Choroid plexus epithelial cell (primary cell): Measurements from ENCODE around the gene UNC5C.

Experiments used
- DNase-seq: peaks from one replicate; pipeline ENCODE4 v3.0.0-alpha.2; 2010; ENCODE audit warnings: low read depth
- H3K4me3 ChIP-seq: 2 replicates; pipeline ENCODE4 v1.5.1; 2011; ENCODE audit warnings: low read depth, mild to moderate bottlenecking, control low read depth, low read length, moderate library complexity
- TF ChIP-seq, protein P1 (sequence below): conservative IDR thresholded peaks from 2 replicates; pipeline ENCODE4 v1.5.1; 2011; ENCODE audit warnings: low read depth, mild to moderate bottlenecking, control low read depth, inconsistent platforms, low read length, moderate library complexity

Gene UNC5C

DNA sequence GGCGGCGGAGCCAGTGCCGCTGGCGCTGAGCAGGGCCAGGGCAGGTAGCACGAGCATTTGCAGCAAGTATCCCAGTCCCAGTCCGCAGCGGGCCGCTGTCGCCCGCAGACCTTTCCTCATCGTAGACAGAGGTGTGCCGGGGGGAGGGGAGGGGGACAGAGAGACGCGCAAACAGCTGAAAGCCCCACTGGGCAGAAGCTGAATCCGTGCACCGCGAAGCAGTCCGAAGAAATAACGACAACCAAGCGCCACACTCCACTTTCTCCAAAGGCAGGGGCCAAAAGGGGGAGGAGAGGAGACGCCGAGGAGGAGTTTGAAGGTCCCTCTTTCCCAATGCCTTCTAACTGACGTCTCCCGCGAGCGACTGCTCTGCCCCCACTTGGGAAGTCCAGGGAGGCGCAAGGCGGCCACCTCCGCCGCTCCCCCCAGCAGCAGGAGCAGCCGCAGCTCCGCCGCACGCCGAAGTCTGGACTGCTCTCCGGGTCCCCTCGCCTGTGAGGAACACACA is at the start of gene UNC5C:
TSS of gene UNC5C (minus strand) at position 236 of the 508 bp plus-strand sequence.
- DNase-seq: peak; percentile 38
- peak within 1 kb of the TSS; percentile 65 for H3K4me3 ChIP-seq
- TF ChIP-seq, protein P1, sequence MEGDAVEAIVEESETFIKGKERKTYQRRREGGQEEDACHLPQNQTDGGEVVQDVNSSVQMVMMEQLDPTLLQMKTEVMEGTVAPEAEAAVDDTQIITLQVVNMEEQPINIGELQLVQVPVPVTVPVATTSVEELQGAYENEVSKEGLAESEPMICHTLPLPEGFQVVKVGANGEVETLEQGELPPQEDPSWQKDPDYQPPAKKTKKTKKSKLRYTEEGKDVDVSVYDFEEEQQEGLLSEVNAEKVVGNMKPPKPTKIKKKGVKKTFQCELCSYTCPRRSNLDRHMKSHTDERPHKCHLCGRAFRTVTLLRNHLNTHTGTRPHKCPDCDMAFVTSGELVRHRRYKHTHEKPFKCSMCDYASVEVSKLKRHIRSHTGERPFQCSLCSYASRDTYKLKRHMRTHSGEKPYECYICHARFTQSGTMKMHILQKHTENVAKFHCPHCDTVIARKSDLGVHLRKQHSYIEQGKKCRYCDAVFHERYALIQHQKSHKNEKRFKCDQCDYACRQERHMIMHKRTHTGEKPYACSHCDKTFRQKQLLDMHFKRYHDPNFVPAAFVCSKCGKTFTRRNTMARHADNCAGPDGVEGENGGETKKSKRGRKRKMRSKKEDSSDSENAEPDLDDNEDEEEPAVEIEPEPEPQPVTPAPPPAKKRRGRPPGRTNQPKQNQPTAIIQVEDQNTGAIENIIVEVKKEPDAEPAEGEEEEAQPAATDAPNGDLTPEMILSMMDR: no peak

DNA sequence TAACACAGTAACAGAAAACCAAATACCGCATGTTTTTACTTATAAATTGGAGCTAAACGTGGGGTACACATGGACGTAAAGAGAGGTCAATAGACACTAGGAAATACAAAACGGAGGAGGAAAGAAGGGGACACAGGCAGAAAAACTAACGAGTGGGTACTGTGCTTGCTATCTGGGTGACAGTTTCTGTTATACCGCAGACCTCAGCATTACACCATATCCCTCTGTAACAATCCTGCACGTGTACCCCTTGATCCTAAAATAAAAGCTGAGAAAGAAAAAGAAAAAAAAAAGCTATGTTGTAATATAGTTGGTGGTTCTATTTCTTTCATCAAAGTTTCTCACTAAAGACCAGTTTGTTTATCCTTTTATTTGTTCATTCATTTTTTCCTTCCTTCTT is 47.9 kb upstream of the UNC5C start:
- TF ChIP-seq, protein P1: no peak
- H3K4me3 ChIP-seq: no peak overlapping the region
- DNase-seq: no peak

DNA sequence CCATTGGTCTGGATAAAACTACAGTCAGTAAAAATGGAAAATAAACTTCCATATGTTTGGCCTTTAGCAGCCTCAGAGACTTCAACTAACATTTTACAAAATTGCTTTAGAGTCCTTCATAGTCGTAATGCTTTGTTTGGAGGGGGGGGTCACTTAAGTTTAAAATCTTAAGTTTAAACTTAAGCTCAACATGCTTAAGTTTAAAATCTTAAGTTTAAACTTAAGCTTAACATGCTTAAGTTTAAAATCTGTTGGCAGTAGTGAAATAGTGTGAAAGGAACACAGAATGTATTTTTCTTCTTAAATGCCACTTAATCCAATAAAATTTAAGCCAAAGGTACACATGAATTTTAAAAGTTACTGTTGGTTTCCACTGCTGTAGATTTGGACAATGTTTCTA is 45.9 kb upstream of the UNC5C start:
- no peak for DNase-seq
- TF ChIP-seq, protein P1: no peak
- no peak overlapping the region for H3K4me3 ChIP-seq

DNA sequence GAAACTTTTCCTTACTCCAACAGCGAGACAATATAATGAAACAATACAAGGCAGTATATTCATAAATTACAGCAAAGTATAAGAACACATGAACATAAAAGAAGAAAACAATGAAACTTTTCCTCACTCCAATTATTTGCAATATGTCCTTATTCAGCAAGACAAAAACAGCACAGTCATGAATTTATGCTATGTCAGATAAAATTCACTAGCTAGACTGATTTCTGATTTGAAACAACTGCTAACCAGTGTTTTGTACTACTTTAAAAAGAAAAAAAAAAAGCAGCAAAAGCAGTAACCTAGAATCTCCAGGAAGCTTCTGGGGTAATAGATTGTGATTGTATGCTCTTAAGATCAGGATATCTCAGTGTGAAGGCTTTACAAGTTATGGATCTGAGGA is 45.2 kb upstream of the UNC5C start:
- TF ChIP-seq, protein P1: no peak
- no peak for DNase-seq
- no peak overlapping the region for H3K4me3 ChIP-seq

DNA sequence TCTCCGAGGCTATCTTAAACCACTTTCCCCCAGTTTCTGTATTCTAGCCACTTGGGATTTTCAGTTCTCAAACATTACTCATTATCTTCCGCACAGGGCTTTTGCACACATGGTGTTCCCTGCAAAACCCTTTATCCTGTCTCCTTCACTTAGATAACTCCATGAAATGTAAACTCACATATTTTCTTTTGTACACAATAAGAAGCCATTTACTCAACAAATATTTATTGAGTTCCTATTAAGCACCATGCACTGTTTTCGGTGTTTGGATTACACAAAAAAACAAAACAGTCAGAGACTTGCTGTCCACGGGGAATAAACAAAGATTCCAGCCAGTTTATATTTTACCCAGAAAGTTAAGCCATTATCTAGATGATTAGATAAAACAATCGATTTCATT is 42.5 kb upstream of the UNC5C start:
- TF ChIP-seq, protein P1: no peak
- no peak overlapping the region for H3K4me3 ChIP-seq
- no peak for DNase-seq

DNA sequence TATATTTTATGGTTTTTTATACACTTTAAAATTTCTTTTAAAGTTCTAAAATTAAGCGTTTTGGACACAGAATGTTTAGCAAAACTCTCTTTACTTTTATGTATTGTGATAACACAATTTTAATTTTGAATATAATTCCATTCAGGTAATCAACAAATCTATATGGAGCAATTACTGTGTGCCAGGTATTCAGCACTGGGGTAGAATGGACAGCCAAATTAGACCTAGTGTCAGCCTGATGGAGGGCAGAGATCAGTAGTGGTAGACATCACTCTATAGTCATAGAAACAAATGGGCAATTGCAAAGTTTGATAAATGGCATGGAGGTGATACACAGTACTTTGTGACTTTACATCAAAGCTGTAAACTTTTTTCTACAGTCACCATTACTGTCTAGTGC is 41.8 kb upstream of the UNC5C start:
- TF ChIP-seq, protein P1: no peak
- DNase-seq: no peak
- no peak overlapping the region for H3K4me3 ChIP-seq

DNA sequence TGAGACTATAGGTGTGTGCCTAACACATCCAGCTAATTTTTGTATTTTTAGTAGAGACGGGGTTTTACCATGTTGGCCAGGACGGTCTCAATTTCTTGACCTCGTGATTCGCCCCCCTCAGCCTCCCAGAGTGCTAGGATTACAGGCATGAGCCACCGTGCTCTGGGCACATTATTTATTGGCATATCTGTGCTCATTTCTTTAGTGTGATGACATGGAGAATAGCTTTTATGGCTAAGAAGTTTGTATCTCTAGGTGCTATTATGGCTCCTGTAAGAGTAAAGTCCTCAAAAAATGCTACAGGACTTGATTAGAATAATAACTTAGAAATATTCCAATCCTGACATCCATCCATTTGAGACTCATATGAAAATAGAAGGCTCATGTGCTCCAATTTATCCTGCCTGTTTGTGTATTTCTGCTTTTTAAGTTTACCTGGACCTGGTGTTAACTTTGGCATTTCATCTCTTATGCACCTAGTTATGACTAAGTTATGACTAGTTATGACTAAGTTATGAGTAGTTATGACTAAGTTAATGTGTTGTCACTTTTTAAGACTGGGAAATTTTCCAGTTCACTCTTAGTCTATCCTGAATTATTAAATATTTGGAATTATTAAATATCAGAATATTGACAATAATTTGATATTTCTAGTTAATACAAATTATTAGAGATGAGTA is 36.4 kb upstream of the UNC5C start:
- TF ChIP-seq, protein P1: no peak
- DNase-seq: no peak
- no peak overlapping the region for H3K4me3 ChIP-seq
